ENCODE measurements around the gene LCE2D. TPM values are rescaled to one million over a fixed set of nuclear protein-coding genes. Genes with fewer than 3 reads are reported as not detected.

The LCE2D gene
- not detected in 2 replicates for total RNA-seq

GRCh38 chr1:152663098-152663497, at the start of gene LCE2D:
Gene LCE2D, plus strand, starts transcription at chr1:152663380. Its CDS starts 726 bp downstream, at chr1:152664106.

GRCh38 chr1:152613511-152613910, 49.7 kb upstream of the LCE2D start, which contains the start of gene LCE3B:
Gene LCE3B, plus strand, starts transcription at chr1:152613811. Its CDS starts 0 bp downstream, at chr1:152613811.

GRCh38 chr1:152622803-152623202, 40.4 kb upstream of the LCE2D start, which contains the start of gene LCE3A:
Gene LCE3A, minus strand, starts transcription at chr1:152623103. Its CDS starts 0 bp downstream, at chr1:152623103.

GRCh38 chr1:152674983-152675382, 11.8 kb downstream of the LCE2D start, which contains the start of gene LCE2C:
Gene LCE2C, plus strand, starts transcription at chr1:152675279. Its CDS starts 737 bp downstream, at chr1:152676016.

GRCh38 chr1:152685823-152686222, 22.6 kb downstream of the LCE2D start, which contains the start of gene LCE2B:
Gene LCE2B, plus strand, starts transcription at chr1:152686123. Its CDS starts 721 bp downstream, at chr1:152686844.

GRCh38 chr1:152697701-152698600, 34.8 kb downstream of the LCE2D start, which contains the start of gene LCE2A:
Gene LCE2A, plus strand, starts transcription at chr1:152698345. Its CDS starts 557 bp downstream, at chr1:152698902.

GRCh38 chr1:152707860-152708259, 44.7 kb downstream of the LCE2D start, which contains the start of gene LCE4A:
Gene LCE4A, plus strand, starts transcription at chr1:152708160. Its CDS starts 916 bp downstream, at chr1:152709076.

Other genes starting within 250 kb of the LCE2D start
- not detected in 2 replicates for gene CRNN, start 249.1 kb upstream of the LCE2D start, total RNA-seq
- not detected in 2 replicates for gene LCE5A, start 152.6 kb upstream of the LCE2D start, total RNA-seq
- gene CRCT1, start 148.9 kb upstream of the LCE2D start, total RNA-seq = not detected in 2 replicates
- gene LCE3E, start 96.6 kb upstream of the LCE2D start, total RNA-seq = not detected in 2 replicates
- gene LCE3D, start 82.9 kb upstream of the LCE2D start, total RNA-seq = not detected in 2 replicates
- not detected in 2 replicates for gene LCE3C, start 63.1 kb upstream of the LCE2D start, total RNA-seq
- not detected in 2 replicates for gene LCE3B, start 49.6 kb upstream of the LCE2D start, total RNA-seq
- not detected in 2 replicates for gene LCE3A, start 40.3 kb upstream of the LCE2D start, total RNA-seq
- gene LCE2C, start 11.9 kb downstream of the LCE2D start, total RNA-seq = not detected in 2 replicates
- not detected in 2 replicates for gene LCE2B, start 22.7 kb downstream of the LCE2D start, total RNA-seq
- gene LCE2A, start 35.0 kb downstream of the LCE2D start, total RNA-seq = not detected in 2 replicates
- not detected in 2 replicates for gene LCE4A, start 44.8 kb downstream of the LCE2D start, total RNA-seq
- not detected in 2 replicates for gene KPRP, start 94.6 kb downstream of the LCE2D start, total RNA-seq
- gene LCE1F, start 111.8 kb downstream of the LCE2D start, total RNA-seq = not detected in 2 replicates
- not detected in 2 replicates for gene LCE1E, start 122.9 kb downstream of the LCE2D start, total RNA-seq
- gene LCE1D, start 133.3 kb downstream of the LCE2D start, total RNA-seq = not detected in 2 replicates
- gene LCE1C, start 143.3 kb downstream of the LCE2D start, total RNA-seq = not detected in 2 replicates
- gene LCE1B, start 148.6 kb downstream of the LCE2D start, total RNA-seq = not detected in 2 replicates
- gene LCE1A, start 164.1 kb downstream of the LCE2D start, total RNA-seq = not detected in 2 replicates
- gene LCE6A, start 179.5 kb downstream of the LCE2D start, total RNA-seq = not detected in 2 replicates
- not detected in 2 replicates for gene LCE7A, start 196.6 kb downstream of the LCE2D start, total RNA-seq
- gene SMCP, start 214.9 kb downstream of the LCE2D start, total RNA-seq = not detected in 2 replicates
- gene IVL, start 245.2 kb downstream of the LCE2D start, total RNA-seq = not detected in 2 replicates